NCI-H748 (cell line): Measurements from ENCODE around the gene RNF113B.

Experiments
- DNase-seq: peaks from one replicate; lab custom pipeline; 2025; ENCODE audit not compliant: unreplicated experiment; lab: John Stamatoyannopoulos, UW

The RNF113B gene

DNA sequence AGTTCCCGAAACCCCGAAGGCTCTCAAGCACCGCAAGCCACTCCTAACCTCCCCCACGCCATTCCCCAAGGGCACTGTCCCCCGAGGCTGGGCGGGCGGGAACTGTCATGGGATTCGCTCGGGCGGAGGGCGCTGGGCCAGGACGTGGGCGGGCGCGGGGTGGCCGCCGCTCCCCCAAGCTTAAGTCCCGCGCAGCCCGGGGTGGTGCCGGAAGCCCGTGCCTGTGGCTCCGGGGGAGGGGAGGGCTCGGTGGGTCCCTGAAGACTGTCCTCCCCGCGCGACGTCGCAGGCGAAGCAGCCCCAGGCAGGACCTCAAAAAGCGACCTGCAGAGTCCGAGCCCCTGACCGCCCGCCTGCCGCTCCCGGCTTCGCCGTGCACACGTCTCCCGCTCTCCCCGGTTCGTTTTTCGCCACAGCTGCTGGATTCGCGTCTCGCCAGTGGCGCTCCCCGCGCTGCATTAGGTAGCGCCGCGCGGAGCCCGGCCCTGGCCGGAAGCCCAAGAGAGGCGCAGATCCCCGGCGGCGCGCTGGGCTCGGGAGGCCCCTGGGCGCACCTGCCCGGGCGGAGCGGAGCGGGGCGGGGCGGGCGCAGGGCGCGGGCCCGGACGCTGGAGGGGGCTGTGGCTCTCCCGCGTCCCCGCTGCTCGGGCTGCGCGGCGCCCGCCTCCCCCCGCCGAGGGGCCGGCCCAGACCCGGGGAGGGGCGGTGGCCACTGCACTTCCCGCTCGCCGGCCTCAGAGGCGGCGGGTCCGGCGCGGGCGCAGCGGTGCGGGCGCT, 34.5 kb downstream of the RNF113B start, which contains the start of gene FARP1:
TSS of gene FARP1 (plus strand) at position 715 of the 777 bp plus-strand sequence. CDS start 70,149 bp downstream, outside the sequence.
- DNase-seq: peak; percentile 93

DNA sequence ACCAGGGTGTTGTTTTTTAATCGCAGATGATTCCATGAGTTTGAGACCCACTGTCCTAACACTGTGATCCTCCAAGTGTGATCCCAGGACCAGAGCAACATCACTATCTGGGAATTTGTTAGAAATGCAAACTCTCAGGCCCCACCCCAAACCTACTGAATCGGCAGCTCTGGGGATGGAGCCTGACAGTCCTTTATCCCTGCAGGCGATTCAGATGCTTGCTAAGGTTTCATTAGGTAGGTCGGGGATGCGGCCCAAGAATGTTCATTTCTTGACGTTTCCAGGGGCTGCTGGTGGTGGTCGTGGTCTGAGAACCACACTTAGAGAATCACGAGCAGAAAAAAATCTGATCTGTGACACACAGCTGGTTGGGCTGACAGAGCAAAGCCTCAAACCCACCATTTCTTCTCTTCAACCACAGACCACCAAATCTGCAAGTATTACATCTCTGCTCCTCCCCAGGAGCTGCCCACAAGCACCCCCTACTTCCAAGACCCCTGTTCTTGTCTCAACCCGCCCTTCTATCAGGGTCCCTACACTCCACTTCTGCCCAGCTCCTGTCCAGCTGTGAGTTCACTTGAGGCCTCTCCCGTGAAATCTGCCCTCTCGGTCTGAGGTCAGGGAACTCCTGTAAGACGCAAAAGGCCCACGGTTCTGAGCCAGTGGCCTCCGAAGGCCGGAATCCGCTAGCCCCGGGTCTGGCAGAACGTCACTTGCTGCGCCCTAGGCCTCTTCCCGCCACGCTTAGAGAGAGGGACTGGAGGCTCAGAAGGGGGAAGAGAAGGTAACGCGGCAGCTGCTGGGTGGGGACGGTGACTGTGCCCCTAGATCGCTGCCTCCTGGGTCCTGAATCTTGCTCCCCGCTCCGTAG, 35.3 kb downstream of the RNF113B start:
- DNase-seq: peak; percentile 47

DNA sequence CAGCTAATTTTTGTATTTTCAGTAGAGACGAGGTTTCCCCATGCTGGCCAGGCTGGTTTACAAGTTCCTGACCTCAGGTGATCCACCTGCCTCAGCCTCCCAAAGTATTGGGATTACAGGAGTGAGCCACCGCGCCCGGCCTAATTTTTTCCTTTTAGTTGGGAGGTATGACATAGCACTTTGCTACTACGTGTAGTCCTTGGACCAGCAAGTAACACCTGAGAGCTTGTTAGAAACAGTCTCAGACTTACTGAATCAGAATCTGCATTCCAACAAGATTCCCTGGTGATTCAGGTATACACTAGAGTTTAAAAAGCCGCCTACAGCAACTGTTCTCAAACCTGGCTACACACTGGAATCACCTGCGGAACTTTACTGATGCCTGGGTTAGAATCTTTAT, 36.0 kb downstream of the RNF113B start:
- DNase-seq: no peak

DNA sequence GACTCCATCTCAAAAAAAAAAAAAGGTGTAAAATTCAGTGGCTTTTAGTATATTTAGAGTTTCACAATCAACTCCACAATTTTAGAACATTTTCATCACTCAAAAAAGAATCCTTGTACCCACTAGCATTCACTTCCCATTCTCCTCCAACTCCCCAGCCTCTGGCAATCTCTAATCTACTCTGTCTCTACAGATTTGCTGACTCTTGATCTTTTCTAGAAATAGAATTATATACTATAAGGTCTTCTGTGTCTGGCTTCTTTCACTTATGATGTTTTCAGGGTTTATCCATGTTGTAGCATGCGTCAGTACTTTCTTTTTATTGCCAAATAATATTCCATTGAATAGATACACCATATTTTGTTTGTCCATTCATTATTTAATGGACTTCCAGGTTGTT, 42.2 kb downstream of the RNF113B start:
- DNase-seq: no peak

- DNase-seq: no peak
Measured at GRCh38 chr13:98133946-98134345, 43.1 kb downstream of the RNF113B start.

DNA sequence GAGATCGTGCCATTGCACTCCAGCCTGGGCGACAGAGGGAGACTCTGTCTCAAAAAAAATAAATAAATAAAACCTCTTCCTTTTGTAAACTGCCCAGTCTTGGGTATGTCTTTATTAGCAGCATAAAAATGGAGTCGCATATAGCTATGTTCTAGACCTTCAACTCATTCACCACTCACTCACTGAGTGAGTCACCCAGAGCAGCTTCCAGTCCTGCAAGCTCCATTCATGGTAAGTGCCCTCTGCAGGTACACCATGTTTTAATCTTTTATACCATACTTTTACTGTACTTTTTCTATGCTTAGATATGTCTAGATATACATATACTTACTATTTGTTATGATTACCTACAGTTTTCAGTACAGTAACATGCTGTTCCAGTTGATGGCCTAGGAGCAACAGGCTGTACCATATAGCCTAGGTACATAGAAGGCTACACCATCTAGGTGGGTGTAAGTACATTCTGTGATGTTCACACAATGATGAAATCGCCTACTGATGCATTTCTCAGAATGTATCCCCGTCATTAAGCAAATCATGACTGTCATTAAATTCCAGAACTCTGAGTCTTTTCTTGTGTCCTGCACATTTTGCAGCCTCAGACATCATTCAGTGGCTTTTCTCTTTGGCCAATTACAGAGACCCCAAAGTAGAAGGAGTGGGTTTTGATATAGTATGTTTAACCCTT, 47.9 kb downstream of the RNF113B start:
- DNase-seq: no peak
